Activated CD8-positive, alpha-beta T cell treated with anti-CD3 and anti-CD28 coated beads for 36 hours (primary cell): Measurements from ENCODE around the gene RIPOR3. TPM values are rescaled to one million over a fixed set of nuclear protein-coding genes. Genes with fewer than 3 reads are reported as not detected.

ENCODE experiments used
- ATAC-seq: fragments of 200-7000 bp; cut with Tn5 transposase; one replicate; pipeline ENCODE4 v1.10.0; 2021; ENCODE audit warnings: mild to moderate bottlenecking, moderate library complexity
- CTCF ChIA-PET: fragments of 350-600 bp; sonication (Branson Sonifier 250); formaldehyde crosslinking; loops from one replicate; lab custom pipeline; 2021; ENCODE audit warnings: antibody characterized with exemption; lab: Charles Lee
- POLR2A ChIA-PET: fragments of 350-600 bp; sonication (Branson Sonifier 250); formaldehyde crosslinking; loops from one replicate; lab custom pipeline; 2021; ENCODE audit warnings: antibody characterized with exemption; lab: Charles Lee
- DNase-seq: peaks from one replicate; pipeline ENCODE4 v3.0.0-alpha.2; 2020
- H3K27ac Mint-ChIP-seq: one replicate; pipeline ENCODE4 v1.8.0; 2021; ENCODE audit warnings: mild to moderate bottlenecking, mixed read lengths
- H3K27me3 Mint-ChIP-seq: one replicate; pipeline ENCODE4 v1.8.0; 2021; ENCODE audit warnings: mixed read lengths
- H3K36me3 Mint-ChIP-seq: one replicate; pipeline ENCODE4 v1.8.0; 2021; ENCODE audit warnings: low read depth, mixed read lengths
- H3K4me1 Mint-ChIP-seq: one replicate; pipeline ENCODE4 v1.8.0; 2021; ENCODE audit warnings: low read depth, mixed read lengths
- H3K4me3 Mint-ChIP-seq: one replicate; pipeline ENCODE4 v1.8.0; 2021; ENCODE audit warnings: mild to moderate bottlenecking, moderate library complexity, mixed read lengths
- H3K9me3 Mint-ChIP-seq: one replicate; pipeline ENCODE4 v1.8.0; 2021; ENCODE audit warnings: mixed read lengths
- intact Hi-C: fragments of 100-400 bp; cut with micrococcal nuclease; formaldehyde crosslinking; loops from one replicate; pipeline ENCODE4 v1.10.0; 2022
- total RNA-seq, 2 experiments: library from RNA; stranded (reverse); gene quantifications; one replicate each; pipeline ENCODE4 v1.2.3, GENCODE V29; 2021
- TF ChIP-seq, protein P1 (sequence below): fragments of 200-600 bp; IDR thresholded peaks from one replicate; pipeline ENCODE4 v1.8.0; 2022; ENCODE audit warnings: antibody characterized with exemption, mild to moderate bottlenecking

The RIPOR3 gene
- total RNA-seq, 2 experiments from 2014 or later = not detected

DNA sequence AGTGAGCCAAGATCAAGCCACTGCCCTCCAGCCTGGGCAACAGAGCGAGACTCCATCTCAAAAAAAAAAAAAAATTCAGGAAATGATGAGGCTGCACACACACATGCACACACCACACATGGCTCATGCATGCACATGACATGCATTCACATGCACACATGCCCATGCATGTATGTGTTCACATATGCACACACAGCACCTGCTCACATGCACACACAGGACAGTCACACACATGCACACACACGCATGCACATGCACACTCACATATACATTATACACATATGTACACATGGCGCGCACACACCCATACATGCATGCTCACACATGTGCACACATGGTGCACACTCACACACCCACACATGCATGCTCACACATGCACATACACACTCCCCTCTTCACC, 22.5 kb downstream of the RIPOR3 start:
- Mint-ChIP-seq H3K9me3 (no peaks in the 10 kb centered on the region), H3K4me1 (no peaks in the 10 kb centered on the region), H3K27me3 (no peaks in the 10 kb centered on the region), H3K36me3 (no peaks in the 10 kb centered on the region), H3K27ac (no peak overlapping the region), H3K4me3 (no peak overlapping the region)
- ATAC-seq (no peak), DNase-seq (no peak)
- CTCF ChIA-PET = no interaction called here
- POLR2A ChIA-PET = no interaction called here
- TF ChIP-seq, protein P1, sequence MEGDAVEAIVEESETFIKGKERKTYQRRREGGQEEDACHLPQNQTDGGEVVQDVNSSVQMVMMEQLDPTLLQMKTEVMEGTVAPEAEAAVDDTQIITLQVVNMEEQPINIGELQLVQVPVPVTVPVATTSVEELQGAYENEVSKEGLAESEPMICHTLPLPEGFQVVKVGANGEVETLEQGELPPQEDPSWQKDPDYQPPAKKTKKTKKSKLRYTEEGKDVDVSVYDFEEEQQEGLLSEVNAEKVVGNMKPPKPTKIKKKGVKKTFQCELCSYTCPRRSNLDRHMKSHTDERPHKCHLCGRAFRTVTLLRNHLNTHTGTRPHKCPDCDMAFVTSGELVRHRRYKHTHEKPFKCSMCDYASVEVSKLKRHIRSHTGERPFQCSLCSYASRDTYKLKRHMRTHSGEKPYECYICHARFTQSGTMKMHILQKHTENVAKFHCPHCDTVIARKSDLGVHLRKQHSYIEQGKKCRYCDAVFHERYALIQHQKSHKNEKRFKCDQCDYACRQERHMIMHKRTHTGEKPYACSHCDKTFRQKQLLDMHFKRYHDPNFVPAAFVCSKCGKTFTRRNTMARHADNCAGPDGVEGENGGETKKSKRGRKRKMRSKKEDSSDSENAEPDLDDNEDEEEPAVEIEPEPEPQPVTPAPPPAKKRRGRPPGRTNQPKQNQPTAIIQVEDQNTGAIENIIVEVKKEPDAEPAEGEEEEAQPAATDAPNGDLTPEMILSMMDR = no peak
- intact Hi-C loops = loop anchor here (10.0 kb wide), 1 partner anchor 76 kb away; no protein-coding TSS in a partner anchor

DNA sequence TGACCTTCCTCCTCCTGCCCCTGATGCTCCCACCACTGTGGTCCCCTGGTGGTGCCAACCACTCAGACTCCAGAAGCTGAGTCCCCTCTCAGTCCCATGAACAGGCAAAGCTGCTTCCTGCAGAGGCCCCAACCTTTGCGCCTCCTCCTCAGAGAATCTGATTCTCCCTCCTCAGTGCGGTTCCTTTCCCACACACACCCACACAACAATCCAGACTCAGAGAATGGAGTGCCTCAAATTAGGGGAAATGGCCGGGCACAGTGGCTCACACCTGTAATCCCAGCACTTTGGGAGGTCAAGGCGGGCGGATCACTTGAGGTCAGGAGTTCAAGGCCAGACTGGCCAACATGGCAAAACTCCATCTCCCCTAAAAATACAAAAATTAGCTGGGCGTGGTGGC, 23.0 kb downstream of the RIPOR3 start:
- H3K36me3 Mint-ChIP-seq = no peaks in the 10 kb centered on the region
- DNase-seq (no peak), ATAC-seq (no peak)
- H3K4me3 Mint-ChIP-seq = no peak overlapping the region
- no peaks in the 10 kb centered on the region for H3K27me3 Mint-ChIP-seq
- CTCF ChIA-PET = no interaction called here
- TF ChIP-seq, protein P1 = no peak
- no peak overlapping the region for H3K27ac Mint-ChIP-seq
- POLR2A ChIA-PET = no interaction called here
- intact Hi-C loops = loop anchor here (10.0 kb wide), 1 partner anchor 76 kb away; no protein-coding TSS in a partner anchor
- no peaks in the 10 kb centered on the region for H3K4me1 Mint-ChIP-seq
- no peaks in the 10 kb centered on the region for H3K9me3 Mint-ChIP-seq

DNA sequence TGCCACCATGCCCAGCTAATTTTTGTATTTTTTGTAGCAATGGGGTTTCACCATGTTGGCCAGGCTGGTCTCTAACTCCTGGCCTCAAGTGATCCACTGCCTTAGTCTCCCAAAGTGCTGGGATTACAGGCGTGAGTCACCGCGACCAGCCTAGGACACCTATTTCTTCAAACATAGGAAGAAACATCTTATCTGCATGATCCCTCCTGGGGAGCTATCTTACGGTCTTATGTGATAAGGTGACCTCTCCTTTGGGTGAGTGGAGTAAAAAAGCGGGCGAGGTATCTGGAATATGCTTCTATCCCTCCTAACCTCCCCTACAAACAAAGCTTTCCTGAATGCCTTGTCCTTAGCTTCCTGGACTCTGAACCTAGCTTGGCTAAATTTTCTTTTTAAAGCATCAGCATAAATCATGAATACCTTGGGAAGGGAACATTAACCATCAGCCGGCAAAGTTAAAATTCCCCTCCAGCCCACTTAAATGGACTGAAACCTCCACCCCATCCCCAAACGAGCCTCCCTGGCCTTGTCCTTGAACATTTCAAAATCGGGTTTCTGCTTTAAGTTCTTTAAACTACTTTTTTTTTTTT, 24.5 kb downstream of the RIPOR3 start:
- no peaks in the 10 kb centered on the region for H3K4me1 Mint-ChIP-seq
- H3K36me3 Mint-ChIP-seq = no peaks in the 10 kb centered on the region
- H3K27me3 Mint-ChIP-seq = no peaks in the 10 kb centered on the region
- H3K27ac Mint-ChIP-seq = no peak overlapping the region
- intact Hi-C loops = loop anchor here (10.0 kb wide), 1 partner anchor 78 kb away; no protein-coding TSS in a partner anchor
- TF ChIP-seq, protein P1 = no peak
- ATAC-seq (no peak), DNase-seq (no peak)
- H3K4me3 Mint-ChIP-seq = no peak overlapping the region
- CTCF ChIA-PET = interaction anchor here (0.8 to 1.6 kb wide), 5 partner anchors 10 to 82 kb away, joined by 3 to 4 read pairs (median 3); no protein-coding TSS in a partner anchor
- H3K9me3 Mint-ChIP-seq = no peaks in the 10 kb centered on the region
- POLR2A ChIA-PET = no interaction called here

DNA sequence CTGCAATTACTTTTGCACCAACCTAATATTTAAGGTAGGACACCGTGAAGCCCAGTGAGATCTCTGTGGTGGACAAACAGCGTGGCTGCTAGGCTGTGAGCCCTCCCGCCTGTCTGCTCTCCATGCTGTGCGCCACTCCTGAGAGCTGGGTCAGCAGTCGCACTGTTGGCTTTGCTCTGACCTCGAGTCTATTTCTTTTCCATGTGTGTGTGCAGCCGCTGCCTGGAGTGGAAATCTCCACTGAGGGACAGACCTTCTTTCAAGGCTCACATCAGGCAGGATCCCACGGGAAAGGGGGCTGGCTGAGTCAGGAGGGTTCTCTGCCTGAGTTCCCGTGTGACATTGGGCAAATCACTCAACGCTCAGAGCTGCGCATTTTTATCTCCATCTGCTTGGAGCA, 27.1 kb downstream of the RIPOR3 start:
- CTCF ChIA-PET = interaction anchor here (1.2 to 1.5 kb wide), 2 partner anchors 25 to 85 kb away, joined by 4 to 5 read pairs; no protein-coding TSS in a partner anchor

More for the DNA sequence above, 27.1 kb downstream of the RIPOR3 start:
- DNase-seq = no peak
- Mint-ChIP-seq H3K27ac (no peak overlapping the region), H3K9me3 (no peaks in the 10 kb centered on the region), H3K27me3 (no peaks in the 10 kb centered on the region), H3K4me3 (no peak overlapping the region), H3K36me3 (no peaks in the 10 kb centered on the region), H3K4me1 (no peaks in the 10 kb centered on the region)
- intact Hi-C loops = loop anchor here (10.0 kb wide), 1 partner anchor 81 kb away; no protein-coding TSS in a partner anchor
- no peak for ATAC-seq
- POLR2A ChIA-PET = no interaction called here
- TF ChIP-seq, protein P1 = no peak
